Measurements from ENCODE around the gene EYA4. TPM values are rescaled to one million over a fixed set of nuclear protein-coding genes. Genes with fewer than 3 reads are reported as not detected.

EYA4 gene
- total and polyA plus RNA-seq, 2 of the 4 experiments (the other 2 are of a cell fraction), result 5.7 to 11.1 TPM

DNA sequence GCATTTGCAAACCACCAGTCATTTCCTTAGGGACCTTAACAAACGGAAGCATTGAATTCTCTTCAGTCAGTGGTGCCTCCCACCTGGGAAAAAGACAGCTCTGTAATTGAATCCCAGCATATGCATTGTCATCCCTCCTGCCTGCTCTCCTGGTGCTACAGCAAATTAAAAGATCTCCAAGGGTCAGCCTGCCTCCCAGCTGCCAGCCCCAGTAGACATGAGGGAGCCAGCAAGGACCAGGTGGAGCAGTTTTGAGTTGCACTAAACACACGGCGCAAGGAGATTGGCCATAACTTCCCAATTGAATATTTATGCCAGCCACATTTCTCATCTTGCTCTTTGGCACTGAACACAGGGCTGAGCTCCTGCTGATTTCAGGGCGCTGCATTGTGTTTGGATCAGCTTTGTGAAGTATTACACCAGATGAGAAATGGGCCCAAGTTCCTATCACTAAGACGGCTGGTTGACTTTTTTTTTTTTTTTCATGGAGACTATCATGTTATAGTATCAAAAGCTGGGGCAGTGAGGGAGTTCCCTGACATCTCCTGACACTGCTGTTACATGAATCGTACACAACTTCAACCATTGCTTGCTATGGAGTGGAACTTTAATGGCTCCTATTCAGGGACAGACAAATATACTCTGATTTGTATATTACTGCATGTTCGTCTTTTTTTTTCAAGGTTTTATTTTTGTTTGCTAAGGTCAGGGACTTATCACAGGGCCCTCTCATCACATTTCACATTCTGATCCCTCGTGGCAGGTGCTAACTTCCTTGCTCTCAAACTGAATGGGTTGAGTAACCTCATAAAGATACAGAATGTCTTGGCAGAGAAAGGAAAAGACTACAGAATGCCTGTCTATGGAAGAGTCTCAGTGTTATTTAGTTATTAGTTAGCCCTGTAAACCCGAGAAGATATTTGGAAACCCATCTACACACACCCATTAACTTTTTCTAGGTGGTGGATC, 191.1 kb downstream of the EYA4 start:
- Histone ChIP-seq H3K36me3 (ENCODE audit: control insufficient read depth, insufficient read depth, low read length) (no peaks in the 10 kb centered on the region), H3K9me3 (ENCODE audit: control insufficient read depth, insufficient read depth, low read length) (no peaks in the 10 kb centered on the region), H2BK20ac (ENCODE audit: low read depth, low read length) (no peak overlapping the region), H3K4me1 (ENCODE audit: control insufficient read depth, insufficient read depth, low read length) (peaks cover 2% of the 10 kb centered on the region; the same call in 1 of the 2 replicates), H3K56ac (ENCODE audit: extremely low read depth, insufficient read depth, low read length) (no peak overlapping the region), H2BK15ac (ENCODE audit: low read depth, low read length) (no peak overlapping the region), H3K18ac (ENCODE audit: low read depth, low read length) (no peak overlapping the region), H3K23ac (ENCODE audit: low read depth, low read length) (no peak overlapping the region), H3K27me3 (ENCODE audit: control insufficient read depth, insufficient read depth, low read length) (no peaks in the 10 kb centered on the region), H4K5ac (ENCODE audit: low read depth, low read length) (no peak overlapping the region), H2AK9ac (replicated peaks; ENCODE audit: low read depth, low read length, poor library complexity) (no peak overlapping the region), H3K14ac (replicated peaks; ENCODE audit: low read depth, low read length) (no peak overlapping the region), H3K9ac (ENCODE audit: low read depth, low read length) (no peak overlapping the region), H2BK5ac (ENCODE audit: low read depth, low read length, poor library complexity, severe bottlenecking) (no peak overlapping the region), H3K4ac (ENCODE audit: low read depth, low read length) (no peak overlapping the region), H2AFZ (replicated peaks; ENCODE audit: low read length, poor library complexity) (no peak overlapping the region), H2BK120ac (ENCODE audit: low read depth, low read length) (no peak overlapping the region), H4K91ac (ENCODE audit: insufficient read depth, low read depth, low read length) (no peak overlapping the region), H4K20me1 (ENCODE audit: insufficient read depth, low read length) (peaks cover 2% of the 10 kb centered on the region), H3K9me1 (ENCODE audit: insufficient read depth, low read length) (peaks cover 3% of the 10 kb centered on the region), H3K79me1 (ENCODE audit: low read depth in 1 of 2, low read length in 2 of 2) (peaks cover 0 to 6% of the 10 kb centered on the region in 2 experiments; a peak in 2 of 4 replicates), H4K8ac (ENCODE audit: low read depth in 2 of 2, low read length in 2 of 2) (no peak overlapping the region), H3K27ac (ENCODE audit: insufficient read depth, low read length) (no peak overlapping the region), H2AK5ac (ENCODE audit: low read depth, low read length) (no peak overlapping the region), H3K4me2 (ENCODE audit: low read depth, low read length) (no peak overlapping the region), H3K4me3 (ENCODE audit: insufficient read depth, low read depth, low read length) (no peak overlapping the region)
- ChIA-PET CTCF (interaction anchor here (0.6 kb wide), 3 partner anchors 30 to 208 kb away, joined by 3 to 4 read pairs (median 3); no protein-coding TSS in a partner anchor), POLR2A (ENCODE audit: unreplicated experiment) (no interaction called here)
- intact Hi-C loops (cut with micrococcal nuclease), result no loop called here
- dilution Hi-C loops (cut with HindIII; ENCODE audit: low sequenced_read_pairs, unreplicated experiment), result no loop called here
- in situ Hi-C loops (cut with MboI; ENCODE audit: low sequenced_read_pairs), result no loop called here
- no peak for ATAC-seq (ENCODE audit: low read depth)
- TF ChIP-seq MXI1 (IDR thresholded peaks at IDR 0.05; ENCODE audit: borderline replicate concordance, low read depth, low read length) (no peak), CEBPB (IDR thresholded peaks at IDR 0.05; ENCODE audit: low read depth, low read length) (no peak), POLR2A (IDR thresholded peaks at IDR 0.05; ENCODE audit: low read depth, low read length) (no peak), CHD1 (IDR thresholded peaks at IDR 0.05; ENCODE audit: low read depth, low read length) (no peak), RCOR1 (IDR thresholded peaks at IDR 0.05; ENCODE audit: insufficient replicate concordance, low read length) (no peak), BHLHE40 (IDR thresholded peaks at IDR 0.05; ENCODE audit: low read depth, low read length) (no peak), SMC3 (IDR thresholded peaks at IDR 0.05; ENCODE audit: low read depth, low read length) (no peak), FOS (IDR thresholded peaks at IDR 0.05; ENCODE audit: low read depth, low read length) (no peak), RAD21 (IDR thresholded peaks at IDR 0.05; ENCODE audit: low read length) (no peak), RFX5 (IDR thresholded peaks at IDR 0.05; ENCODE audit: low read depth, low read length) (no peak)
- TF ChIP-seq, protein P1, sequence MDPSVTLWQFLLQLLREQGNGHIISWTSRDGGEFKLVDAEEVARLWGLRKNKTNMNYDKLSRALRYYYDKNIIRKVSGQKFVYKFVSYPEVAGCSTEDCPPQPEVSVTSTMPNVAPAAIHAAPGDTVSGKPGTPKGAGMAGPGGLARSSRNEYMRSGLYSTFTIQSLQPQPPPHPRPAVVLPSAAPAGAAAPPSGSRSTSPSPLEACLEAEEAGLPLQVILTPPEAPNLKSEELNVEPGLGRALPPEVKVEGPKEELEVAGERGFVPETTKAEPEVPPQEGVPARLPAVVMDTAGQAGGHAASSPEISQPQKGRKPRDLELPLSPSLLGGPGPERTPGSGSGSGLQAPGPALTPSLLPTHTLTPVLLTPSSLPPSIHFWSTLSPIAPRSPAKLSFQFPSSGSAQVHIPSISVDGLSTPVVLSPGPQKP (IDR thresholded peaks at IDR 0.05; ENCODE audit: borderline replicate concordance, low read depth, low read length), result no peak
- TF ChIP-seq, protein P2, sequence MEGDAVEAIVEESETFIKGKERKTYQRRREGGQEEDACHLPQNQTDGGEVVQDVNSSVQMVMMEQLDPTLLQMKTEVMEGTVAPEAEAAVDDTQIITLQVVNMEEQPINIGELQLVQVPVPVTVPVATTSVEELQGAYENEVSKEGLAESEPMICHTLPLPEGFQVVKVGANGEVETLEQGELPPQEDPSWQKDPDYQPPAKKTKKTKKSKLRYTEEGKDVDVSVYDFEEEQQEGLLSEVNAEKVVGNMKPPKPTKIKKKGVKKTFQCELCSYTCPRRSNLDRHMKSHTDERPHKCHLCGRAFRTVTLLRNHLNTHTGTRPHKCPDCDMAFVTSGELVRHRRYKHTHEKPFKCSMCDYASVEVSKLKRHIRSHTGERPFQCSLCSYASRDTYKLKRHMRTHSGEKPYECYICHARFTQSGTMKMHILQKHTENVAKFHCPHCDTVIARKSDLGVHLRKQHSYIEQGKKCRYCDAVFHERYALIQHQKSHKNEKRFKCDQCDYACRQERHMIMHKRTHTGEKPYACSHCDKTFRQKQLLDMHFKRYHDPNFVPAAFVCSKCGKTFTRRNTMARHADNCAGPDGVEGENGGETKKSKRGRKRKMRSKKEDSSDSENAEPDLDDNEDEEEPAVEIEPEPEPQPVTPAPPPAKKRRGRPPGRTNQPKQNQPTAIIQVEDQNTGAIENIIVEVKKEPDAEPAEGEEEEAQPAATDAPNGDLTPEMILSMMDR (conservative IDR thresholded peaks at IDR 0.05; ENCODE audit: low read depth, low read length), result no peak
- TF ChIP-seq, protein P3, sequence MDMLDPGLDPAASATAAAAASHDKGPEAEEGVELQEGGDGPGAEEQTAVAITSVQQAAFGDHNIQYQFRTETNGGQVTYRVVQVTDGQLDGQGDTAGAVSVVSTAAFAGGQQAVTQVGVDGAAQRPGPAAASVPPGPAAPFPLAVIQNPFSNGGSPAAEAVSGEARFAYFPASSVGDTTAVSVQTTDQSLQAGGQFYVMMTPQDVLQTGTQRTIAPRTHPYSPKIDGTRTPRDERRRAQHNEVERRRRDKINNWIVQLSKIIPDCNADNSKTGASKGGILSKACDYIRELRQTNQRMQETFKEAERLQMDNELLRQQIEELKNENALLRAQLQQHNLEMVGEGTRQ (IDR thresholded peaks at IDR 0.05; ENCODE audit: low read depth, low read length), result no peak
- no peak for DNase-seq
- no CpG with 5 or more reads among the region's 9 CpGs for WGBS, 2 experiments (ENCODE audit: extremely low coverage in 2 of 2, insufficient read length in 1 of 2)
- BruUV-seq (replicated peaks), result no TSS peak

Data from IMR-90 (cell line).